CD14-positive monocyte (primary cell): ENCODE results near the gene GTF2I. TPM values are rescaled to one million over a fixed set of nuclear protein-coding genes. Genes with fewer than 3 reads are reported as not detected.
"Not testable (repeated sequence)": the region's sequence is repeated elsewhere in the genome, so short reads cannot be mapped to it uniquely, and the experiment has no call there.

Source experiments
- DNase-seq, 3 donors: peaks; one replicate each; pipeline ENCODE4 v3.0.0-alpha.2; 2011 to 2022
- H2AFZ ChIP-seq: 2 replicates; pipeline ENCODE4 v1.6.0; 2012; ENCODE audit warnings: mild to moderate bottlenecking, low read depth, low read length, inconsistent platforms; ENCODE audit not compliant: insufficient read depth, poor library complexity, severe bottlenecking
- H3K27ac ChIP-seq, 2 donors: 1 replicate in 1 of 2; 2 replicates in 1 of 2; pipeline ENCODE4 v1.5.1; 2012 to 2013; ENCODE audit warnings: low read length in 2 of 2, control low read depth in 1 of 2, inconsistent platforms in 1 of 2, low read depth in 1 of 2, mild to moderate bottlenecking in 1 of 2
- H3K27me3 ChIP-seq, 2 donors: one replicate each; pipeline versions ENCODE4 v1.6.0 to v1.6.1; 2011 to 2013; ENCODE audit warnings: low read length in 2 of 2; ENCODE audit not compliant: control insufficient read depth in 2 of 2, insufficient read depth in 2 of 2
- H3K36me3 ChIP-seq, 2 donors: replicated peaks in 1 of 2; 1 replicate in 1 of 2; 2 replicates in 1 of 2; pipeline versions ENCODE4 v1.5.1 to v1.6.1; 2012 to 2013; ENCODE audit warnings: low read length in 2 of 2, control low read depth in 1 of 2, inconsistent platforms in 1 of 2, mild to moderate bottlenecking in 1 of 2; ENCODE audit not compliant: insufficient read depth in 2 of 2, control insufficient read depth in 1 of 2
- H3K4me1 ChIP-seq, 2 donors: 1 replicate in 1 of 2; 2 replicates in 1 of 2; pipeline versions ENCODE4 v1.5.1 to v1.6.1; 2012 to 2013; ENCODE audit warnings: low read length in 2 of 2, control low read depth in 1 of 2, inconsistent platforms in 1 of 2, mild to moderate bottlenecking in 1 of 2, moderate library complexity in 1 of 2; ENCODE audit not compliant: insufficient read depth in 2 of 2, control insufficient read depth in 1 of 2
- H3K4me2 ChIP-seq: replicated peaks from 2 replicates; pipeline ENCODE3; 2012; ENCODE audit warnings: low read length, moderate library complexity, mild to moderate bottlenecking; ENCODE audit not compliant: poor library complexity, severe bottlenecking; ENCODE audit errors: extremely low read depth
- H3K4me3 ChIP-seq, 3 experiments: fragments of 200-600 bp in 1 of 3; sonication (generic) in 1 of 3; replicated peaks in 1 of 3; 1 replicate in 2 of 3; 2 replicates in 1 of 3; pipeline ENCODE4 v1.5.1; 2011 to 2013; ENCODE audit warnings: low read length in 3 of 3, mild to moderate bottlenecking in 3 of 3, control low read depth in 2 of 3, low read depth in 2 of 3, inconsistent platforms in 1 of 3, moderate library complexity in 1 of 3
- H3K79me2 ChIP-seq: 2 replicates; pipeline ENCODE4 v1.6.0; 2012; ENCODE audit warnings: mild to moderate bottlenecking, control low read depth, inconsistent platforms, low read length, moderate library complexity; ENCODE audit not compliant: insufficient read depth
- H3K9ac ChIP-seq: 2 replicates; pipeline ENCODE4 v1.6.0; 2017; ENCODE audit warnings: low read length, mild to moderate bottlenecking; ENCODE audit not compliant: insufficient read depth, poor library complexity, severe bottlenecking
- H3K9me3 ChIP-seq, 2 donors: replicated peaks in 1 of 2; 1 replicate in 1 of 2; 2 replicates in 1 of 2; pipeline versions ENCODE4 v1.5.1 to v1.6.1; 2012 to 2013; ENCODE audit warnings: low read length in 2 of 2, control low read depth in 1 of 2; ENCODE audit not compliant: control insufficient read depth in 1 of 2, insufficient read depth in 1 of 2
- H4K20me1 ChIP-seq: 2 replicates; pipeline ENCODE4 v1.6.0; 2012; ENCODE audit warnings: mild to moderate bottlenecking, low read length, control low read depth, moderate library complexity; ENCODE audit not compliant: insufficient read depth
- H3K27ac Mint-ChIP-seq, 7 donors: one replicate each; pipeline ENCODE4 v1.8.0; 2020; ENCODE audit warnings: mild to moderate bottlenecking in 7 of 7, mixed read lengths in 7 of 7, moderate library complexity in 6 of 7, inconsistent platforms in 2 of 7
- H3K27me3 Mint-ChIP-seq, 3 donors: one replicate each; pipeline ENCODE4 v1.8.0; 2021 to 2022; ENCODE audit warnings: low read depth in 3 of 3, mild to moderate bottlenecking in 3 of 3, mixed read lengths in 3 of 3, moderate library complexity in 3 of 3, inconsistent platforms in 1 of 3
- H3K36me3 Mint-ChIP-seq, 2 donors: one replicate each; pipeline ENCODE4 v1.8.0; 2020; ENCODE audit warnings: mixed read lengths in 2 of 2, inconsistent platforms in 1 of 2, mild to moderate bottlenecking in 1 of 2
- H3K4me1 Mint-ChIP-seq: one replicate; pipeline ENCODE4 v1.8.0; 2020; ENCODE audit warnings: mild to moderate bottlenecking, mixed read lengths
- H3K4me3 Mint-ChIP-seq, 2 donors: one replicate each; pipeline ENCODE4 v1.8.0; 2020; ENCODE audit warnings: mild to moderate bottlenecking in 2 of 2, mixed read lengths in 2 of 2, moderate library complexity in 1 of 2
- H3K9me3 Mint-ChIP-seq, 7 donors: one replicate each; pipeline ENCODE4 v1.8.0; 2020 to 2022; ENCODE audit warnings: mixed read lengths in 7 of 7, mild to moderate bottlenecking in 6 of 7, moderate library complexity in 6 of 7, inconsistent platforms in 2 of 7
- whole genome bisulfite sequencing: methylation state at CpG from one replicate; pipeline ENCODE4 v1.1.5; 2013; ENCODE audit warnings: missing lambda C conversion rate; ENCODE audit not compliant: insufficient coverage; 5-methylcytosine and 5-hydroxymethylcytosine counted together
- intact Hi-C, 2 donors: fragments of 100-400 bp; cut with micrococcal nuclease; formaldehyde crosslinking; loops; one replicate each; pipeline versions ENCODE4 v1.15.0 to v1.15.1; 2023
- polyA plus RNA-seq, 3 donors: library from polyadenylated mRNA; depleted of rRNA in 1 of 3; unstranded in 2 of 3; stranded (reverse) in 1 of 3; fragments of 300-500 nt in 2 of 3; fragments of >200 nt in 1 of 3; fragmentation: Illumina TruSeq in 2 of 3; gene quantifications; 1 replicate in 2 of 3; 2 replicates in 1 of 3; pipeline ENCODE4 v1.2.3, GENCODE V29; 2012 to 2021
- TF ChIP-seq, protein P1 (sequence below): fragments of 200-600 bp; IDR thresholded peaks from one replicate; pipeline ENCODE4 v1.8.0; 2022; ENCODE audit warnings: antibody characterized with exemption, mild to moderate bottlenecking

The GTF2I gene
- polyA plus RNA-seq, 3 donors: 20.9 to 87.8 (median 28.2) TPM

DNA sequence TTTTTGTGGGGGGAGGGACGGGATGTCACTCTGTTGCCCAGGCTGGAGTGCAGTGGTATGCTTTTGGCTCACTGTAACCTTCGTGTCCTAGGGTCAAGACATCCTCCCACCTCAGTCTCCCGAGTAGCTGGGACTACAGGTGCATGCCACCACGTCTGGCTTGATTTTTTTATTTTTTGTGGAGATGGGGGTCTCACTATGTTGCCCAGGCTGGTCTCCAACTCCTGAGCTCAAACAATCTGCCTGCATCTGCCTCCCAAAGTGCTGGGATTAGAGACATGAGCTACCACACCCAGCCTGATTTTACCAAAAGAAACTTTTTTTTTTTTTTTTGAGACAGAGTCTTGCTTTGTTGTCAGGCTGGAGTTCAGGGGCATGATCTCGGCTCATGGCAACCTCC is 10.0 kb downstream of the GTF2I start:
- H2AFZ ChIP-seq, H3K27ac ChIP-seq: not testable (repeated sequence)

GRCh38 chr7:74671602-74672001 is 14.1 kb downstream of the GTF2I start:
- Mint-ChIP-seq H3K36me3 (peaks cover 15 to 53% of the 10 kb centered on the region in 2 donors), H3K27me3 (peaks cover 0 to 2% (median 0%) of the 10 kb centered on the region in 3 donors), H3K4me1 (peaks cover 9% of the 10 kb centered on the region), H3K27ac (peak overlapping the region in 3 of 7 donors; percentile 50 to 80 (median 50)), H3K9me3 (no peaks in the 10 kb centered on the region), H3K4me3 (no peak overlapping the region)
- TF ChIP-seq, protein P1, sequence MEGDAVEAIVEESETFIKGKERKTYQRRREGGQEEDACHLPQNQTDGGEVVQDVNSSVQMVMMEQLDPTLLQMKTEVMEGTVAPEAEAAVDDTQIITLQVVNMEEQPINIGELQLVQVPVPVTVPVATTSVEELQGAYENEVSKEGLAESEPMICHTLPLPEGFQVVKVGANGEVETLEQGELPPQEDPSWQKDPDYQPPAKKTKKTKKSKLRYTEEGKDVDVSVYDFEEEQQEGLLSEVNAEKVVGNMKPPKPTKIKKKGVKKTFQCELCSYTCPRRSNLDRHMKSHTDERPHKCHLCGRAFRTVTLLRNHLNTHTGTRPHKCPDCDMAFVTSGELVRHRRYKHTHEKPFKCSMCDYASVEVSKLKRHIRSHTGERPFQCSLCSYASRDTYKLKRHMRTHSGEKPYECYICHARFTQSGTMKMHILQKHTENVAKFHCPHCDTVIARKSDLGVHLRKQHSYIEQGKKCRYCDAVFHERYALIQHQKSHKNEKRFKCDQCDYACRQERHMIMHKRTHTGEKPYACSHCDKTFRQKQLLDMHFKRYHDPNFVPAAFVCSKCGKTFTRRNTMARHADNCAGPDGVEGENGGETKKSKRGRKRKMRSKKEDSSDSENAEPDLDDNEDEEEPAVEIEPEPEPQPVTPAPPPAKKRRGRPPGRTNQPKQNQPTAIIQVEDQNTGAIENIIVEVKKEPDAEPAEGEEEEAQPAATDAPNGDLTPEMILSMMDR: no peak
- no peaks in the 10 kb centered on the region for H3K4me1 ChIP-seq
- H3K9ac ChIP-seq: no peak overlapping the region
- peaks cover 7 to 16% of the 10 kb centered on the region in 2 donors for H3K36me3 ChIP-seq
- no peak overlapping the region for H3K4me2 ChIP-seq
- peaks cover 95% of the 10 kb centered on the region for H4K20me1 ChIP-seq
- H3K9me3 ChIP-seq: no peaks in the 10 kb centered on the region
- no peak overlapping the region for H3K4me3 ChIP-seq
- 94% methylated on average over 5 of the region's 6 CpGs for WGBS
- intact Hi-C loops: loop anchor here in 1 of 2 donors (10.0 kb wide), 1 partner anchor 257 kb away; no protein-coding TSS in a partner anchor
- DNase-seq: no peak
- no peak overlapping the region for H3K27ac ChIP-seq
- peaks cover 100% of the 10 kb centered on the region for H3K79me2 ChIP-seq
- H2AFZ ChIP-seq: no peak overlapping the region
- no peaks in the 10 kb centered on the region for H3K27me3 ChIP-seq

More for the DNA sequence above, 10.0 kb downstream of the GTF2I start:
- intact Hi-C loops: loop anchor here in 1 of 2 donors (10.0 kb wide), 1 partner anchor 53 kb away; no protein-coding TSS in a partner anchor
- H3K4me2 ChIP-seq, H3K9ac ChIP-seq, DNase-seq, H3K27me3 Mint-ChIP-seq, H3K4me3 Mint-ChIP-seq, H3K27me3 ChIP-seq, H3K4me1 ChIP-seq, H3K4me3 ChIP-seq, H3K9me3 ChIP-seq, H3K9me3 Mint-ChIP-seq: not testable (repeated sequence)
- H3K79me2 ChIP-seq: peaks cover 100% of the 10 kb centered on the region
- 100% methylated on average over 1 of the region's 5 CpGs for WGBS
- Mint-ChIP-seq H3K27ac (peak overlapping the region in 5 of 7 donors; percentile 19 to 76 (median 63)), H3K4me1 (peaks cover 21% of the 10 kb centered on the region), H3K36me3 (peaks cover 16 to 54% of the 10 kb centered on the region in 2 donors)
- peaks cover 0 to 14% of the 10 kb centered on the region in 2 donors for H3K36me3 ChIP-seq
- H4K20me1 ChIP-seq: peaks cover 96% of the 10 kb centered on the region
